GM12878 (cell line): ENCODE measurements around the gene GRAMD2B. TPM values are rescaled to one million over a fixed set of nuclear protein-coding genes. Genes with fewer than 3 reads are reported as not detected.

ENCODE experiments used
- ATAC-seq: fragments of 200-7000 bp; cut with Tn5 transposase; 3 replicates; pipeline ENCODE4 v1.9.1; 2020; ENCODE audit warnings: mild to moderate bottlenecking, moderate library complexity
- BruUV-seq: library from RNA; stranded (reverse); fragments of 400-500 nt; replicated peaks from 2 replicates; lab custom pipeline; 2021; lab: Mats Ljungman, UMichigan
- CTCF ChIA-PET: fragments of 300-600 bp; sonication (Branson Sonifier 250); formaldehyde crosslinking; extraction: SDS; loops from one replicate; lab custom pipeline; 2021; ENCODE audit warnings: inconsistent platforms; lab: Yijun Ruan, JAX
- POLR2A ChIA-PET: fragments of 350-600 bp; formaldehyde crosslinking; extraction: SDS; loops from one replicate; lab custom pipeline; 2021; ENCODE audit warnings: inconsistent platforms; lab: Charles Lee
- RAD21 ChIA-PET: fragments of 300-600 bp; sonication (Branson Sonifier 250); formaldehyde crosslinking; loops from one replicate; lab custom pipeline; 2023; ENCODE audit warnings: antibody characterized with exemption; ENCODE audit not compliant: unreplicated experiment; lab: Charles Lee
- SMC1A ChIA-PET: fragments of 300-600 bp; sonication (Branson Sonifier 250); formaldehyde crosslinking; loops from one replicate; lab custom pipeline; 2023; ENCODE audit not compliant: unreplicated experiment, uncharacterized antibody; lab: Charles Lee
- DNase-seq: peaks from one replicate; pipeline ENCODE4 v3.0.0-alpha.2; 2011; ENCODE audit warnings: low read depth, low spot score
- FAIRE-seq: peaks from 3 replicates; lab custom pipeline; 2011; peaks lifted over from hg19 to GRCh38; lab: Jason Lieb, UNC
- H2AFZ ChIP-seq: 2 replicates; pipeline ENCODE4 v1.6.0; 2011; ENCODE audit warnings: low read depth, low read length, control low read depth; ENCODE audit not compliant: control insufficient read depth
- H3K27ac ChIP-seq: 2 replicates; pipeline ENCODE4 v1.5.1; 2011; ENCODE audit warnings: control low read depth; ENCODE audit not compliant: control insufficient read depth, insufficient read depth
- H3K27me3 ChIP-seq, 2 experiments: replicated peaks in 1 of 2; 2 replicates each; pipeline versions ENCODE4 v1.6.0 to v1.6.1; 2011; ENCODE audit warnings: low read length in 1 of 2; ENCODE audit not compliant: control insufficient read depth in 2 of 2, insufficient read depth in 2 of 2
- H3K36me3 ChIP-seq, 2 experiments: 2 replicates each; pipeline ENCODE4 v1.5.1; 2011; ENCODE audit warnings: low read length in 1 of 2; ENCODE audit not compliant: control insufficient read depth in 2 of 2, insufficient read depth in 2 of 2
- H3K4me1 ChIP-seq: 2 replicates; pipeline ENCODE4 v1.6.1; 2011; ENCODE audit warnings: mild to moderate bottlenecking, low read length, moderate library complexity, mixed read lengths; ENCODE audit not compliant: control insufficient read depth, insufficient read depth
- H3K4me2 ChIP-seq: 2 replicates; pipeline ENCODE4 v1.6.0; 2011; ENCODE audit warnings: control low read depth; ENCODE audit not compliant: control insufficient read depth, insufficient read depth
- H3K4me3 ChIP-seq: fragments of 200-600 bp; sonication (generic); 2 replicates; pipeline ENCODE4 v1.5.1; 2016
- H3K79me2 ChIP-seq: 2 replicates; pipeline ENCODE4 v1.6.0; 2011; ENCODE audit warnings: low read length; ENCODE audit not compliant: control insufficient read depth, insufficient read depth
- H3K9ac ChIP-seq: 2 replicates; pipeline ENCODE4 v1.8.0; 2011; ENCODE audit warnings: low read length, control low read depth, mixed read lengths; ENCODE audit not compliant: control insufficient read depth, insufficient read depth
- H3K9me3 ChIP-seq: replicated peaks from 3 replicates; pipeline ENCODE4 v1.5.1; 2011; ENCODE audit warnings: mild to moderate bottlenecking, low read length; ENCODE audit not compliant: control insufficient read depth, insufficient read depth
- H4K20me1 ChIP-seq: 2 replicates; pipeline ENCODE4 v1.6.0; 2011; ENCODE audit not compliant: control insufficient read depth, insufficient read depth
- DPF2 ChIP-seq: fragments of 450-650 bp; IDR thresholded peaks from 2 replicates; pipeline ENCODE4 v1.6.1; 2017; ENCODE audit warnings: mild to moderate bottlenecking
- FOXK2 ChIP-seq: fragments of 450-650 bp; IDR thresholded peaks from 2 replicates; pipeline ENCODE4 v1.6.1; 2017; ENCODE audit warnings: mild to moderate bottlenecking, moderate library complexity
- MXI1 ChIP-seq: fragments of 150-350 bp; IDR thresholded peaks from 2 replicates; pipeline ENCODE4 v1.6.1; 2011; ENCODE audit warnings: low read depth, mild to moderate bottlenecking, inconsistent platforms, low read length, improper control_type of control experiment
- RBBP5 ChIP-seq: fragments of 200-600 bp; sonication (generic); conservative IDR thresholded peaks from 2 replicates; pipeline ENCODE4 v1.6.1; 2016
- REST ChIP-seq: IDR thresholded peaks from 2 replicates; pipeline ENCODE4 v1.6.1; 2012; ENCODE audit warnings: mild to moderate bottlenecking, low read depth, low read length
- ZNF207 ChIP-seq: fragments of 450-650 bp; IDR thresholded peaks from 2 replicates; pipeline ENCODE4 v1.6.1; 2014; ENCODE audit warnings: antibody characterized with exemption, mild to moderate bottlenecking, borderline replicate concordance
- in situ Hi-C: fragments of 300-500 bp; cut with MboI; formaldehyde crosslinking; loops from 9 replicates; pipeline ENCODE4 v1.14.3; 2018; ENCODE audit warnings: mixed read lengths
- intact Hi-C: fragments of 100-400 bp; cut with micrococcal nuclease; formaldehyde crosslinking; loops from one replicate; pipeline ENCODE4 v1.14.2; 2022; ENCODE audit not compliant: unreplicated experiment
- polyA plus RNA-seq, 11 experiments: library from polyadenylated mRNA; depleted of rRNA in 4 of 11; unstranded in 6 of 11; stranded (reverse) in 5 of 11; fragments of >200 nt; fragmentation: Nextera tagmentation in 4 of 11; fragmentation: Illumina TruSeq in 1 of 11; extraction: Ambion mirVana in 4 of 11; extraction: Trizol in 1 of 11; gene quantifications; 1 replicate in 1 of 11; 2 replicates in 10 of 11; pipeline versions ENCODE4 v1.2.1 to v1.2.3, GENCODE V29; 2011 to 2016; ENCODE audit warnings: inconsistent platforms in 2 of 11, missing spikeins in 2 of 11, low read depth in 1 of 11
- total RNA-seq, 4 experiments: library from RNA; depleted of rRNA in 3 of 4; stranded (reverse); fragments of >200 nt in 3 of 4; fragmentation: Illumina TruSeq in 1 of 4; extraction: Trizol in 1 of 4; gene quantifications; 2 replicates each; pipeline versions ENCODE4 v1.2.1 to v1.2.3, GENCODE V29; 2013 to 2021
- TF ChIP-seq, protein P1 (sequence below): fragments of 450-650 bp; IDR thresholded peaks from 2 replicates; pipeline ENCODE4 v1.6.1; 2016; ENCODE audit warnings: mild to moderate bottlenecking, moderate library complexity, borderline replicate concordance
- TF ChIP-seq, protein P2 (sequence below): fragments of 450-650 bp; IDR thresholded peaks from 2 replicates; pipeline ENCODE4 v1.6.1; 2016; ENCODE audit warnings: mild to moderate bottlenecking

The GRAMD2B gene
- total and polyA plus RNA-seq, 10 of the 15 experiments (the other 5 are each of a cell fraction or from before 2014, with no cell fraction given), result 1.9 to 21.5 (median 8.4) TPM

- TF ChIP-seq REST (no peak), ZNF207 (no peak)
- TF ChIP-seq, protein P1, sequence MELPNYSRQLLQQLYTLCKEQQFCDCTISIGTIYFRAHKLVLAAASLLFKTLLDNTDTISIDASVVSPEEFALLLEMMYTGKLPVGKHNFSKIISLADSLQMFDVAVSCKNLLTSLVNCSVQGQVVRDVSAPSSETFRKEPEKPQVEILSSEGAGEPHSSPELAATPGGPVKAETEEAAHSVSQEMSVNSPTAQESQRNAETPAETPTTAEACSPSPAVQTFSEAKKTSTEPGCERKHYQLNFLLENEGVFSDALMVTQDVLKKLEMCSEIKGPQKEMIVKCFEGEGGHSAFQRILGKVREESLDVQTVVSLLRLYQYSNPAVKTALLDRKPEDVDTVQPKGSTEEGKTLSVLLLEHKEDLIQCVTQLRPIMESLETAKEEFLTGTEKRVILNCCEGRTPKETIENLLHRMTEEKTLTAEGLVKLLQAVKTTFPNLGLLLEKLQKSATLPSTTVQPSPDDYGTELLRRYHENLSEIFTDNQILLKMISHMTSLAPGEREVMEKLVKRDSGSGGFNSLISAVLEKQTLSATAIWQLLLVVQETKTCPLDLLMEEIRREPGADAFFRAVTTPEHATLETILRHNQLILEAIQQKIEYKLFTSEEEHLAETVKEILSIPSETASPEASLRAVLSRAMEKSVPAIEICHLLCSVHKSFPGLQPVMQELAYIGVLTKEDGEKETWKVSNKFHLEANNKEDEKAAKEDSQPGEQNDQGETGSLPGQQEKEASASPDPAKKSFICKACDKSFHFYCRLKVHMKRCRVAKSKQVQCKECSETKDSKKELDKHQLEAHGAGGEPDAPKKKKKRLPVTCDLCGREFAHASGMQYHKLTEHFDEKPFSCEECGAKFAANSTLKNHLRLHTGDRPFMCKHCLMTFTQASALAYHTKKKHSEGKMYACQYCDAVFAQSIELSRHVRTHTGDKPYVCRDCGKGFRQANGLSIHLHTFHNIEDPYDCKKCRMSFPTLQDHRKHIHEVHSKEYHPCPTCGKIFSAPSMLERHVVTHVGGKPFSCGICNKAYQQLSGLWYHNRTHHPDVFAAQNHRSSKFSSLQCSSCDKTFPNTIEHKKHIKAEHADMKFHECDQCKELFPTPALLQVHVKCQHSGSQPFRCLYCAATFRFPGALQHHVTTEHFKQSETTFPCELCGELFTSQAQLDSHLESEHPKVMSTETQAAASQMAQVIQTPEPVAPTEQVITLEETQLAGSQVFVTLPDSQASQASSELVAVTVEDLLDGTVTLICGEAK, result no peak
These were observed 97.4 kb downstream of the GRAMD2B start (continued) for GRCh38 chr5:126520593-126520953.

DNA sequence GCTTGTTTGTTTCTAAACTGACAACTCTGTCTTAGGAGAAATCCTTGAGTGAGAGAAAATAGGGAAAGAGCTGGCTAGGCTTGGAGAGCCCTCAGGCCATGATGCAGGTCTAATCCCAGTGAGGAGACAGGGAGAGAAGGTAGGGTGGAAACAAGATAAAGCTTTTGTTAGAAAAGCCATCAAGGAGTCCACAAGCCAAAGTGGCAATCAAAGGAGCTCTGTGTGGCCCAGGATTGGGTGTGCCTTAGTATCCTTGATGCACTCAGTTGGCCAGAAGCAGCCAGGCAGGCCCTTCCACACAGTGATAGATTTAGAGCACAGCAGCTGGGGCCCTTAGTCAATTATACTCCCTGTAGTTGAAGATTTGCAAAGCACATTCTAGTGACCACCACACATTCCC is 97.9 kb downstream of the GRAMD2B start:
- FAIRE-seq (no peak), ATAC-seq (no peak), DNase-seq (no peak)
- in situ Hi-C loops, result no loop called here
- Histone ChIP-seq H3K4me1 (no peaks in the 10 kb centered on the region), H3K27me3 (no peaks in the 10 kb centered on the region; a peak in 1 of 4 replicates), H3K79me2 (no peaks in the 10 kb centered on the region), H3K4me3 (no peak overlapping the region), H3K27ac (no peak overlapping the region), H3K4me2 (no peak overlapping the region), H2AFZ (no peak overlapping the region), H3K36me3 (no peaks in the 10 kb centered on the region), H3K9ac (no peak overlapping the region), H4K20me1 (no peaks in the 10 kb centered on the region), H3K9me3 (no peaks in the 10 kb centered on the region)
- POLR2A ChIA-PET, result no interaction called here
- RAD21 ChIA-PET, result interaction anchor here (1.2 kb wide), 1 partner anchor 183 kb away, joined by 3 read pairs; no protein-coding TSS in a partner anchor
- CTCF ChIA-PET, result interaction anchor here (1.0 to 1.3 kb wide), 2 partner anchors 12 to 20 kb away, joined by 3 read pairs; no protein-coding TSS in a partner anchor
- no TSS peak for BruUV-seq
- TF ChIP-seq RBBP5 (no peak), DPF2 (no peak), FOXK2 (no peak), MXI1 (no peak)
- TF ChIP-seq, protein P2, sequence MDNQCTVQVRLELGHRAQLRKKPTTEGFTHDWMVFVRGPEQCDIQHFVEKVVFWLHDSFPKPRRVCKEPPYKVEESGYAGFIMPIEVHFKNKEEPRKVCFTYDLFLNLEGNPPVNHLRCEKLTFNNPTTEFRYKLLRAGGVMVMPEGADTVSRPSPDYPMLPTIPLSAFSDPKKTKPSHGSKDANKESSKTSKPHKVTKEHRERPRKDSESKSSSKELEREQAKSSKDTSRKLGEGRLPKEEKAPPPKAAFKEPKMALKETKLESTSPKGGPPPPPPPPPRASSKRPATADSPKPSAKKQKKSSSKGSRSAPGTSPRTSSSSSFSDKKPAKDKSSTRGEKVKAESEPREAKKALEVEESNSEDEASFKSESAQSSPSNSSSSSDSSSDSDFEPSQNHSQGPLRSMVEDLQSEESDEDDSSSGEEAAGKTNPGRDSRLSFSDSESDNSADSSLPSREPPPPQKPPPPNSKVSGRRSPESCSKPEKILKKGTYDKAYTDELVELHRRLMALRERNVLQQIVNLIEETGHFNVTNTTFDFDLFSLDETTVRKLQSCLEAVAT, result no peak
- SMC1A ChIA-PET, result interaction anchor here (1.0 to 2.0 kb wide), 3 partner anchors 165 to 183 kb away, joined by 3 to 8 read pairs (median 4); no protein-coding TSS in a partner anchor
- intact Hi-C loops, result no loop called here
